Sigmoid colon (tissue), 4 donors: Measurements from ENCODE around the gene FRA10AC1.

ENCODE experiments used
- EP300 ChIP-seq, 4 donors: sonication (generic); formaldehyde crosslinking; IDR thresholded peaks; one replicate each; pipeline ENCODE4 v1.6.1; 2017; ENCODE audit warnings: antibody characterized with exemption in 4 of 4
- POLR2A ChIP-seq, 2 donors: fragments of 450-650 bp; IDR thresholded peaks; one replicate each; pipeline ENCODE4 v1.6.1; 2016; ENCODE audit warnings: antibody characterized with exemption in 2 of 2, mild to moderate bottlenecking in 2 of 2, moderate library complexity in 2 of 2
- POLR2AphosphoS5 ChIP-seq, 4 donors: sonication (generic); formaldehyde crosslinking; IDR thresholded peaks; one replicate each; pipeline ENCODE4 v1.6.1; 2017; ENCODE audit warnings: antibody characterized with exemption in 4 of 4
- TF ChIP-seq, protein P1 (sequence below), 4 experiments: fragments of 450-650 bp in 3 of 4; fragments of 200-600 bp in 1 of 4; IDR thresholded peaks; one replicate each; pipeline ENCODE4 v1.5.1; 2016 to 2019; ENCODE audit warnings: antibody characterized with exemption in 4 of 4, mild to moderate bottlenecking in 3 of 4, moderate library complexity in 2 of 4

DNA sequence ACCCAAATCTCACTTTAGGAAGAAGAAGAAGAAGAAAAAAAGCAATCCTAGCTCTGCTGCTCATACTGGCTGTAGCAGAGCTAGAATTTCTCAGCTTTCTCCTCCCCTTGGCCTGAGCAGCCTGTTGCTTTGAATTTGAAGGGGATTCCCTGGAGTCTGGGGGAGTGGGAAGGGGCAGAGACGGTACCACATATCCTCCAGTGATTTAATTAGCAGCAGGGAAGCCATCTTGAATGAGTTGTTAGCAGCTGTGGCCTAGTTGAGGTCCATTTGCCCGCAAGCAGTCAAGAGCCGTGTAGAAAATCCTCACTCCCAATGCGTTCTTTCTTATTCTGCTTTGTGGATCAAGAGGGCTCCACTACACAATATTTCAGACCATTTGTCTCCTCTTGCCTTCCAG, 73.5 kb downstream of the FRA10AC1 start:
- TF ChIP-seq, protein P1, sequence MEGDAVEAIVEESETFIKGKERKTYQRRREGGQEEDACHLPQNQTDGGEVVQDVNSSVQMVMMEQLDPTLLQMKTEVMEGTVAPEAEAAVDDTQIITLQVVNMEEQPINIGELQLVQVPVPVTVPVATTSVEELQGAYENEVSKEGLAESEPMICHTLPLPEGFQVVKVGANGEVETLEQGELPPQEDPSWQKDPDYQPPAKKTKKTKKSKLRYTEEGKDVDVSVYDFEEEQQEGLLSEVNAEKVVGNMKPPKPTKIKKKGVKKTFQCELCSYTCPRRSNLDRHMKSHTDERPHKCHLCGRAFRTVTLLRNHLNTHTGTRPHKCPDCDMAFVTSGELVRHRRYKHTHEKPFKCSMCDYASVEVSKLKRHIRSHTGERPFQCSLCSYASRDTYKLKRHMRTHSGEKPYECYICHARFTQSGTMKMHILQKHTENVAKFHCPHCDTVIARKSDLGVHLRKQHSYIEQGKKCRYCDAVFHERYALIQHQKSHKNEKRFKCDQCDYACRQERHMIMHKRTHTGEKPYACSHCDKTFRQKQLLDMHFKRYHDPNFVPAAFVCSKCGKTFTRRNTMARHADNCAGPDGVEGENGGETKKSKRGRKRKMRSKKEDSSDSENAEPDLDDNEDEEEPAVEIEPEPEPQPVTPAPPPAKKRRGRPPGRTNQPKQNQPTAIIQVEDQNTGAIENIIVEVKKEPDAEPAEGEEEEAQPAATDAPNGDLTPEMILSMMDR (IDR thresholded peaks at IDR 0.05), result no peak
- TF ChIP-seq POLR2A (IDR thresholded peaks at IDR 0.05) (no peak), POLR2AphosphoS5 (IDR thresholded peaks at IDR 0.05) (no peak), EP300 (IDR thresholded peaks at IDR 0.05) (no peak)
